Measurements from ENCODE around the gene HCFC1R1.

GRCh38 chr16:3012828-3013420, 10.8 kb downstream of the HCFC1R1 start, which contains the start of gene CLDN9:
- no peak for TF ChIP-seq POLR2A (IDR thresholded peaks at IDR 0.05; ENCODE audit: low read length)
- no peak for TF ChIP-seq GATA1 (IDR thresholded peaks at IDR 0.05; ENCODE audit: low read depth, low read length)
